ENCODE data around the gene PKHD1.

The PKHD1 gene

GRCh38 chr6:51717477-51717876 is 369.9 kb downstream of the PKHD1 start:
- no peak for DNase-seq (ENCODE audit: low read depth in 3 of 3, low spot score in 1 of 3)

- no peak for DNase-seq (ENCODE audit: low read depth in 3 of 3, low spot score in 1 of 3)
These were observed 375.5 kb downstream of the PKHD1 start for GRCh38 chr6:51711876-51712275.

GRCh38 chr6:51706086-51706485 is 381.3 kb downstream of the PKHD1 start:
- DNase-seq (ENCODE audit: low read depth in 3 of 3, low spot score in 1 of 3) = no peak

- no peak for DNase-seq (ENCODE audit: low read depth in 3 of 3, low spot score in 1 of 3)
These were observed 382.4 kb downstream of the PKHD1 start for GRCh38 chr6:51704932-51705540.

GRCh38 chr6:51702851-51703250 is 384.6 kb downstream of the PKHD1 start:
- no peak for DNase-seq (ENCODE audit: low read depth in 3 of 3, low spot score in 1 of 3)

GRCh38 chr6:51684603-51685002 is 402.8 kb downstream of the PKHD1 start:
- no peak for DNase-seq (ENCODE audit: low read depth in 3 of 3, low spot score in 1 of 3)

GRCh38 chr6:51684038-51684437 is 403.4 kb downstream of the PKHD1 start:
- DNase-seq (ENCODE audit: low read depth in 3 of 3, low spot score in 1 of 3) = no peak

- no peak for DNase-seq (ENCODE audit: low read depth in 3 of 3, low spot score in 1 of 3)
These were observed 408.4 kb downstream of the PKHD1 start for GRCh38 chr6:51678905-51679620.

- DNase-seq (ENCODE audit: low read depth in 3 of 3, low spot score in 1 of 3) = no peak
These were observed 409.1 kb downstream of the PKHD1 start for GRCh38 chr6:51678274-51678673.

GRCh38 chr6:51675922-51676275 is 411.5 kb downstream of the PKHD1 start:
- DNase-seq (ENCODE audit: low read depth in 3 of 3, low spot score in 1 of 3) = no peak

GRCh38 chr6:51675020-51675921 is 412.1 kb downstream of the PKHD1 start:
- no peak for DNase-seq (ENCODE audit: low read depth in 3 of 3, low spot score in 1 of 3)

GRCh38 chr6:51663525-51663924 is 423.9 kb downstream of the PKHD1 start:
- DNase-seq (ENCODE audit: low read depth in 3 of 3, low spot score in 1 of 3) = no peak

- no peak for DNase-seq (ENCODE audit: low read depth in 3 of 3, low spot score in 1 of 3)
These were observed 426.6 kb downstream of the PKHD1 start for GRCh38 chr6:51660767-51661166.

- DNase-seq (ENCODE audit: low read depth in 3 of 3, low spot score in 1 of 3) = no peak
These were observed 429.9 kb downstream of the PKHD1 start for GRCh38 chr6:51657491-51657890.

- DNase-seq (ENCODE audit: low read depth in 3 of 3, low spot score in 1 of 3) = no peak
These were observed 431.9 kb downstream of the PKHD1 start for GRCh38 chr6:51655517-51655916.

GRCh38 chr6:51654647-51655046 is 432.8 kb downstream of the PKHD1 start:
- no peak for DNase-seq (ENCODE audit: low read depth in 3 of 3, low spot score in 1 of 3)

- DNase-seq (ENCODE audit: low read depth in 3 of 3, low spot score in 1 of 3) = no peak
These were observed 436.1 kb downstream of the PKHD1 start for GRCh38 chr6:51651132-51651817.

GRCh38 chr6:51648774-51649173 is 438.6 kb downstream of the PKHD1 start:
- no peak for DNase-seq (ENCODE audit: low read depth in 3 of 3, low spot score in 1 of 3)

- DNase-seq (ENCODE audit: low read depth in 3 of 3, low spot score in 1 of 3) = no peak
These were observed 439.2 kb downstream of the PKHD1 start for GRCh38 chr6:51648236-51648635.

- no peak for DNase-seq (ENCODE audit: low read depth in 3 of 3, low spot score in 1 of 3)
These were observed 443.0 kb downstream of the PKHD1 start for GRCh38 chr6:51644426-51644825.

GRCh38 chr6:51640021-51640420 is 447.4 kb downstream of the PKHD1 start:
- no peak for DNase-seq (ENCODE audit: low read depth in 3 of 3, low spot score in 1 of 3)
